LNCAP (cell line): Measurements from ENCODE around the gene NDUFB5.
A peak's percentile ranks its signal among the peaks of the same experiment; 100 is the strongest.

ENCODE experiments used
- CTCF ChIP-seq: fragments of 450-650 bp; IDR thresholded peaks from 2 replicates; pipeline ENCODE4 v1.5.1; 2017; ENCODE audit warnings: mild to moderate bottlenecking

The NDUFB5 gene

DNA sequence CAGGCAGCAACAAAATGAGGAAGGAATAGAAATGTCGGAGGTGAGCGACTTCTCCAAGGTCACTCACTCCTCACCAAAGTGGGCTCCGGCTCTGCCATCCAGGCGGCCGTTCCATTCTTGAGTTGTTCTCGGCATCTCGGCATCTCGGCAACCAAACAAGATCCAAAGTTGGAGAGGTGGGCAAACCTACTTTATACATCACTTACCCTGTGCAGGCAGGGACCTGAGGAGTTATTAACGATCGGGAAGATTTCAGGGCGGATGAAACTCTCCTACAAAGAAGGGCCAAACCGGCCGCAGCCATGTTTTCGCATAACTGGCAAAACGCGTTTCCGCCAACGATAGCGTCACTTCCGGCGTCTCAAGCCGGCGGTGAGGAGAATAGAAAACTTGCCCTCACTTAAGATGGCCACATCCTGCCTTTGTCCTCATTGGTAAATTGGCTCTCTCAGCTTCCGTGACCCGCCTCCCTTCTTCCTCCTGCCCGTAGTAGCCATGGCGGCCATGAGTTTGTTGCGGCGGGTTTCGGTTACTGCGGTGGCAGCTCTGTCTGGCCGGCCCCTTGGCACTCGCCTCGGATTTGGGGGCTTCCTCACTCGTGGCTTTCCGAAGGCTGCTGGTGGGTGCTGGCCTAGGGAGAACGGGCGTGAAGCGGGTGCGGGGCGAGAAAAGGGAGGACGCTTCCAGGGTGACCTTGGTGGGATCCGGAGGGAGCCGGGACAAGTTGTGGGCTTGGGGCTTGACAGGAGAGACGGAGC, at the start of gene NDUFB5, which contains the start of gene MRPL47:
Gene NDUFB5 (plus strand): TSS at position 474 of the 758 bp plus-strand sequence. CDS start 22 bp downstream, at position 496.
Gene MRPL47 (minus strand): TSS at position 318 of the 758 bp plus-strand sequence. CDS start 14 bp downstream, at position 304.
- TF ChIP-seq CTCF: no peak

DNA sequence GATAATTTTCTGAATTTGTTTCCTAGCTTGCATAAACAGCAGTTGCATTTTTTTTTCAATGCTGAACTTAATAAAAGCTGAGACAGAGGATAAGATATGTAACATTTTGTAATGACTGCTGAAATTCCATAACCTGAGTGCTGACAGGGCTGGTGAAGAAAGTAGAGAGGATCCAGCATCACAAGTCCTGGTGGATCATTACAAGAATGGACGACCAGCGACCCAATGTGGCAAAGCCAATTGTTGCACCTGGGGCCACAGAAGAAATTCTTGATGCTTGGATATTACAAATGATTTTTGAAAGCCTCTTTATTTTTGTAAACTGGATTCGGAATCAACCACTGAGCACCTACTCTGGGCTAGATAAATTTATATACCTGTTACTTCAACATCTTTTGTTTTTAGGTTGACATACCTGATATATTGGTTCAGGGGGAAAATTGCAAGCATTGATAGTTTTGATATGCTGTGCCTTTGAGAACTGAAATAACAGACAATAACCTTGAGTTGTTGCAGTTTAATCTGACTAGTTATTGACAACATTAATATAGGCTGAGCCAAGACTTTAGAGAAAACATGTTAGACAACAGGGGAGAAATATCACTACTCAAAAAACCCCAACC, 45.7 kb upstream of the NDUFB5 start:
- peak; percentile 93 for TF ChIP-seq CTCF

- TF ChIP-seq CTCF: no peak
Measured at GRCh38 chr3:179560791-179561190, 43.8 kb upstream of the NDUFB5 start.

GRCh38 chr3:179562591-179563270, 41.9 kb upstream of the NDUFB5 start, which contains the start of gene ACTL6A:
TSS of gene ACTL6A (plus strand) at chr3:179562926. CDS start at chr3:179563093, 167 bp downstream.
- no peak for TF ChIP-seq CTCF

DNA sequence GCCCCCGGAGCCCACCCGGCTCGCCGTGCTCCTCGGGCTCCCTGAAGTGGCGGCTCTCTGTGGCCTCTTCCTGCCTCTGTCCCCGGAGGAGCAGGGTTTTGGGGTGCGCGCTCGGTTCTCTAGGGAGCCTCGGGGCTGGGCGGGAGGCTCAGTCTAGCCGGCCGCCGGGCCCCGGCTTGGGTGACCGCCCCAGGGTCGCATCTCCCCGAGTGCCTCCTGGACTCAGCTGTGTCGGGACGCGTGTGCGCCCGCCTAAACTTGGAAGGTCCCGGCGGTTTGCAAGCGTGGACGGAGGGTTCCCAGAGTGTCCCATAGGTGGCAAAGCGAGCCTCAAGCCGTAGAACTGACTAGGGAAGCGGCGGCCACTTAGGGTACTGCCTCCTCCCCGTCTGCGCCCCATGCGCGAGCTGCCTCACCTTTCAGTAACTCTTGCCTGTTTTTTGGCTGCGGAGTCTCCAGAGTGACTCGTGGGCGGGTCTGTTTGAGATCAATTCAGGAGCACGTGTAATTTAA, 41.3 kb upstream of the NDUFB5 start:
- peak; percentile 32 for TF ChIP-seq CTCF

GRCh38 chr3:179565496-179565895, 39.1 kb upstream of the NDUFB5 start:
- TF ChIP-seq CTCF: no peak

GRCh38 chr3:179580992-179581391, 23.6 kb upstream of the NDUFB5 start:
- no peak for TF ChIP-seq CTCF
